Germinal center (tissue), 1 donor: ENCODE results near the gene KCTD5.

Source experiments
- DNase-seq: peaks from one replicate; pipeline ENCODE4 v3.0.0; 2012; ENCODE audit warnings: mixed read lengths, low spot score

KCTD5 gene

DNA sequence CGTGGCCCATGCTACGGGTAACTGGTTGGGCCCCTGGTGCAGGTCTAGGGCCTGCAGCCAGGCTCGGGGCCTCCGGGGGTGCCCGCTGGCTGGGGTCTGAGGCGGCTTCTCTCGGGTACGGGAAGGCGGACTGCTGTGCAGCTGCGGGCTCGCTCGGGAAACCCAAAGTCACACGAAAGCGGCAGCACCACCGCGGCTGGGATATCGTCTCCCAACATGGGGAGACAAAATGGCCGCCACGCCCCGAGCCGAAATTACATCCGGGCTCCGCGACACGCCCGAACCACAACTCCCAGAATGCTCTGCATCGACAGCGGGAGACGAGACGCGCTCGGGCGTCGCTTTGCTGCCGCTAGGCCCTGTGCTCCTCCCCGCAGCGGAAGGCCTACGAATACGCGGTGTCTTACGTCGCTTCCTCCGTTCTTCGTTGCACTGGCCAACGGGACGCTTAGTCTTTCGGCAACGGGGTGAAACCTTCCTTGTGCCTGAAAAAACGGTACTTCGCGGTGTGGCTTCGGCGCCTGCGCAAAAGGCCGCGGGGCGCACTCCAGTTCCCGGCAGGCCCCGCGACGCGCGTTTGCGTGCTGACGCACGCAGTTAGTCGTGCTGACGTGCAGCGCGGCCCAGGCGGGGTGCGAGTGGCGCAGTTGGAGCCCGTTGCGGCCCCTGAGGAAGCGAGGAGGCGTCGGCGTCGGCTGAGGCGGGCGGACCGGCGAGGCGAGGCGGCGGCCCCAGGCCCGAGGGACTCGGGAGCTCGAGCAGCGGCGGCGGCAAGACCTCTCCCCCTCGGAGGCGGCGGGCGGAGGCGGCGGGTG, 69.9 kb downstream of the KCTD5 start, which contains the start of gene SRRM2:
SRRM2 (plus strand) TSS at position 604 of the 815 bp plus-strand sequence. CDS start 3,727 bp downstream, outside the sequence.
- DNase-seq = peak; percentile 96

- peak; percentile 83 for DNase-seq
These were observed 70.8 kb downstream of the KCTD5 start for GRCh38 chr16:2752850-2753732.

DNA sequence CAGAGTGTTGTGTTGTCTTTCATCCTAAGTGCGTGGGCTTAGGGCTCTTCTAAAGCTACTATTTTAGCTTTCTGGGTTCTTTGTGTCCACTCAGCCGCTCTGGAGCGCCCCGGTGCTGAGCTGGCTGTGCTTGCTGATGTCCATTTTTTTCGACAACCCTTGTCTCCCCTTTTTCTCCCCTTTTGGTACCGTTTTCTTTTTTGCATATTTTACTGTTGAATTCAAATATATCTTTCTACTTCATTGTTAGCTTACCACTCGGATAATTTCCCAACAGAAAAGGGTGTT, 71.4 kb downstream of the KCTD5 start:
- no peak for DNase-seq

DNA sequence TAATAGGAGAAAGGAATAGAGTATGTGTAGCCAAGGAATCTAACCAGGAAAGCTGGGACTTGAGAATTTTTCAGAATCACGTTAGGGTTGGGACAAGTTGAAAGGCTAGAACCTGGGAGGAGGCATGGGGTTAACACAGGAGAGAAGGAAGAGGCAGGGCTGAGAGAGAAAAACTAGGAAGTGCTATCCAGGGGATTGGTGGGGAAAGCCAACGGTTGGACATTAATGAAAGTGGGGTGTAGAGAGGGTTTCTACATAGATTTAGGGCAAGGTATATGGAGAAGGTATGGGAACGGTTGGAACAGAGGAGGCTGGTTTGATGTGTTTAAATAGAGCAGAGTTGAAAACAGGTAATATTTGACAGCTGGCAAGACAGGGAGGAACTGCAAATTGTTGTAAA, 72.8 kb downstream of the KCTD5 start:
- DNase-seq = no peak

- no peak for DNase-seq
These were observed 74.1 kb downstream of the KCTD5 start for GRCh38 chr16:2756288-2757015.

DNA sequence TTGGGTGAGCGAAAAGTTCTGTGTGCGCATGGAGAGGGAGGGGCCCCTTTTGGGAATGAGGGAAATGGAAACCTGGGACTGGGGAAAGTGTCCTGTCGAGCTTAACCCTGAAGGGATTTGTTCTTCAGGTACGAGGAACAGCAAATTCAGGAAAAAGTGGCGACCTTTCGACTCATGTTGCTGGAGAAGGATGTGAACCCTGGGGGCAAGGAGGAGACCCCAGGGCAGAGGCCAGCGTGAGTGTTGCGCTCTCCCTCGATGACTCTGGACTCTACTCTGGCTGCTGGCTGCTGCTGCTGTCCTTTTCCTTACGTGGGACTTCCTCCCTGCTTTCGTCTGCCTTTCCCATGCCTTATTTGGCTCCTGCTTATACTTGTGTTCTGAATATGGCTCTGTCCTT, 75.0 kb downstream of the KCTD5 start:
- DNase-seq = no peak
